A172 (cell line): ENCODE results near the gene DAGLB. TPM values are rescaled to one million over a fixed set of nuclear protein-coding genes. Genes with fewer than 3 reads are reported as not detected.
"Not testable (repeated sequence)": the region's sequence is repeated elsewhere in the genome, so short reads cannot be mapped to it uniquely, and the experiment has no call there.

Experiments used
- DNase-seq: peaks from one replicate; pipeline ENCODE4 v3.0.0-alpha.2; 2015; ENCODE audit warnings: low spot score
- total RNA-seq: library from RNA; depleted of rRNA; stranded (reverse); fragments of >200 nt; shearing (Covaris generic); gene quantifications from 2 replicates; pipeline ENCODE4 v1.2.3, GENCODE V29; 2014

The DAGLB gene
- total RNA-seq, 1 experiment from 2014 or later: 22.5 TPM

DNA sequence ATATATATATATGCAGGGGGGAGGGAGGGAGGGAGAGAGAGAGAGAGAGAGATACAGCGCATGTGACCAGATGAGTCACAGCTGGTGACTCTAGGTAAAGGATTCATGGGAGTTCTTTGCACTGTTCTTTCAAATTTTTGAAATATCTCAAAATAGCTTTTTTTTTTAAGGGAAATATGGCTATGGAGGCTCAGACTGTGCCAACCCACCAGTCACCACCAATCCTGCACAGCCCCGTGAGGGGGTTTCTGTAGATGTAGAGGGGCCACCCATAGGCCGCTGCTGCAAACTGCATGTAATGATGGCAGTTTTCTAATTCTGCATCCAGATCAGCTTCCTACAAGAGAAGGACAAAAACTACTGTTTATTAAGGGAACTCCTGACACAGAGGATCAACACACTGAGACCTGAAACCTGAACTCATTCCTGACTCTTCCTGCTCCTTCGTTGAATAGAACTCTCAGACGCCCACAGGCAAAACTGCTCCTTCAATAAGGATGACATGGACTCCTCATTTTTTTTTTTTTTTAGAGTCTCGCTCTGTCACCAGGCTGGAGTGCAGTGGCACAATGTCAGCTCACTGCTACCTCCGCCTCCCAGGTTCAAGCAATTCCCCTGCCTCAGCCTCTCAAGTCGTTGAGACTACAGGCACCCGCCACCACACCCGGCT, 17.3 kb downstream of the DAGLB start:
- DNase-seq: peak; percentile 62

DNA sequence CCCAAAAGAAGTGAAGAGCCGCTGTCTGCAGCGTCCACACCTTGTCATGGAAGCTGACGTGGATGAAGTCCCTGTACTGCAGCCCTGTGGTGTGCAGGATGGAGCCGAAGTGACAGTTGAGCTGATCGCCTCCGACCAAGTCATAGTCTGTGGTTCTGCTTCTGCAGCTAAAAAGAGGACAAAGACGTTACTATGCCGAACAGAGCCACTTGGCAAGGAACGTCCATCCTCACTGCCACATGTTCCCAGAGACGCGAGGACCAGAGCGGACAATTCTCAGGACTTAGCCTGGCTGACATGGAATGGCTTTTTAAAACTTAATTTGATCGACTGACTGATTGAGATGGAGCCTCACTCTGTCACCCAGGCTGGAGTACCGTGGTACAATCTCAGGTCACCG, 21.8 kb downstream of the DAGLB start:
- no peak for DNase-seq

DNA sequence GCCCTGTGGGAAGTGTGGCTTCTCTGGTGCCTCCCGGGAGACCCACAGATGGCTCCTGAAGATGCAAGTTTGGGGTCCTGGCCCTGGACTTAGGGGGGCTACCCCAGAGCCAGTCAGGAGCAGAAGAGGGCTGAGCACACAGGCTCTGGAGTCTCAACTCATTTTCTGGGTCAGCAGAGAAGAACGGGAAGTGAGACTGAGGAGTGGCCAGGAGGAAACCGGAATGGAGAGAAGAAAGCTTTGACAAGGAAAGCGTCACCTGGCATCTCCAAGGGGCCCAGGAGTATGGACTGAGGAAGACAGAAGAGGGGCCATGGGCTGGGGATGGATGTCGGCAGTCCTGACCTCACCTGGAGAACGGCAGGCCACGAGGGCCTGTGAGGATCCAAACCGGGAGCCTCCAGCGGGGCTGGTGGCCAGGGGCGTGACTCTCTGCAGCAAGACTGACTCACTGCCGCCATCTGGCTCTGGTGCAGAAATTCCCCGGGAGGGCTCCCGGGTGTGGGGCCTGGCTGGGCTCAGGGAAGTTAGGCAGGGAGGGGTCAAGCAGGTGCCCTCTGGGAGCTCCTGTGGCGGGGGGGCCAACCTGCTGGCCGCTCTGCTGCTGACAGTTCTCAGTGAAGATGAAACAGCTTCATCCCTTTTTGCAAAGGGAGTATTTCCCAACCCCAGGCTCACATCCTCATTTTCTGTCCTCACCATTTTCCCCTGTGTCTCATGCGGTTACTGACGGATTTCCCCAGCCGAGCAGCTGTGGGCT, 23.6 kb downstream of the DAGLB start:
- DNase-seq: peak; percentile 81

DNA sequence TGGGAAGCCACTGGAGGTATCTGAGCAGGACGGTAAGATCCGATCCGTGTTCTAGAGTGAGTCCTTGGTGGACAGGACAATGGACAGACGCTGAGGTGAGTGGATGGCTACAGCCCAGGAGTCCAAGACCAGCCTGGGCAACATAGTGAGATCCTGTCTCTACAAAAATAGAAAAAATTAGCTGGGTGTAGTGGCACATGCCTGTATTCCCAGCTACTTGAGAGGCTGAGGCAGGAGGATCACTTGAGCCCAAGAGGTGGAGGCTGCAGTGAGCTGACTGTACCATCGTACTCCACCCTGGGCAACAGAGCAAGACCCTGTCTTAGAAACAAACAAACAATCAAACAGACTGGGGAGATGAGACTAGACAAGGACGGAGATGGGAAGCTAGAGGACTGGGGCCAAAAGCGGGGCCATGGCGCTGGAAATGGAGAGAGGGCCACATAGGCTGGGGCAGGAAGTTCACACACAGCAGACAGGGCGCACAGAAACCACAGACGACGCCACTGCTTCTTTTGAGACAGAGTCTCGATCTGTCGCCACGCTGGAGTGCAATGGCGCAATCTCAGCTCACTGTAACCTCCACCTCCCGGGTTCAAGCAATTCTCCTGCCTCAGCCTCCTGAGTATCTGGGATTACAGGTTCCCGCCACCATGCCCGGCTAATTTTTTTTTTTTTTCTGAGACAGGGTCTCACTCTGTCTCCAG, 24.7 kb downstream of the DAGLB start:
- DNase-seq: no peak

DNA sequence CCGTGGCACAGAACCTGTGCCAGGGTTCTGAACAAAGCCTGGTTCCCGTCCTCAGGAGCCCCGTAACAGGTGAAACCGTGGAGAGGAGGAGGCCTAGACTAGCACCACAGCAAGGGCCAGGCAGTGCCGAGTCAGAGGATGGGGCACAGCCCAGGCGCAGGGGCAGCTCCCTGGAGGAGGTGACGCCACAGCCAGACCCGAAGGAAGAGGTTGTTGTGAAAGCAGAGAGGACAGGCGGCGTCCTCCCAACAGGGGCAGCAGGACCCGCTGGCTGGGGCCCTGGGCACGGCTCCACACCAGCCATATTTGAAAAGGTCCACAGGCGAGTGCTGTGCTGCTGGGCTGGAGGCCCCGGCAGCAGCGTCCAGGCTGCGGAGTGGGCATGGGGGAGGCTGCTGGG, 25.7 kb downstream of the DAGLB start:
- no peak for DNase-seq

DNA sequence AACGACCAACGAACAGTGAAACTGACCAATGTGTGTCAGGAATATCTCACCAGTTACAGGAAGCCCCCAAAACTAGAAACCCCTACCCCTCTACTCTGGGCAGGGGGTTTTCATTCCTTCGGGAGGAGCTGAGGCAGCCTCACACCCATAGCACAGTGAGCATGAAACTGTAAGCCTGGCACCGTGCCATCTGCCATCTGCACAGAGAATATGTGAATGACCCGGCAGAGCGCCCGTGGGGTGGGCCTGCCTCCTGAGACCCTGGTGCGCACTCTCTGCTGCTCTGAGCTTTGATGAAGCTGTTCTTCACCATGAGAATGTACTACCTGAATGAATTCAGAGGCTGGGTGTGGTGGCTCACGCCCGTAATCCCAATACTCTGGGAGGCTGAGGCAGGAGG, 27.1 kb downstream of the DAGLB start:
- no peak for DNase-seq

DNA sequence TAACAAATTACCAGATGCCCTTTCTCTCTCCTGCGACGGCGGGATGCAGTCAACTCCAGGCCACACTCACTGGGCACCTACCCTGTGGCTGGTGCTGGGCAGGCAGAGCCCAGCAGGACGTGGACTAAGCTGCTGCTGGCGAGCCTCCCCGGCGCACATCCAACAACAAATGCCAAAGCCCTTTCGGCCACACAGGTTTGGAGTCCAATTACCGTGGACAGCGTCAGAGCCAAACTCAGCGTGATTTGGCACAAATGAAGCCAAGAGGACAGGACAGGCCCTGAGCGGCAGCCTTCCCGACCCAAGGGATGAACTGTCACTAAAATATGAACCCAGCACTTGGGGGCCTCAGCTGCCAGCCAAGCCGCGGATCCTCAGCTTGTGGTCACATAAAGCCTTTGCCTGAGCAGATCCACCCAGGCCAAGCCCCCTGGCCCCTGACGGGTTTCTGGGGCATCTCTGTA, 28.4 kb downstream of the DAGLB start:
- peak; percentile 94 for DNase-seq

DNA sequence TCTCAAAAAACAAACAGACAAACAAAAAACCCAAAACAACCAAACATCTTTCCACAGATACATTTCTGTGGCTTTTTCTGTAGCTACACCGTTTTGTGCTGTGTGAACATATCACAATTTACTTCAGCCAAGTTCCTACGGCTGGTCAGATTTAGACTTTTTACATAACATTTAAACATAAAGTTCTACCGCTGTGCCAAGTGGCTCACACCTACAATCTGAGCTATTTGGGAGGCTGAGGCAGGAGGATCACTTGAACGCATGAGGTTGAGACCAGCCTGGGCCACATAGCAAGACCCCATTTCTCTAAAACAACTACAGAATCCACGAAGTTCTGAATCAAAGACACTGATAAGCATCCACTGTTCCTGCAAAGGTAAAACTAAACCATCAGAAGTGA, 30.3 kb downstream of the DAGLB start:
- DNase-seq: no peak

DNA sequence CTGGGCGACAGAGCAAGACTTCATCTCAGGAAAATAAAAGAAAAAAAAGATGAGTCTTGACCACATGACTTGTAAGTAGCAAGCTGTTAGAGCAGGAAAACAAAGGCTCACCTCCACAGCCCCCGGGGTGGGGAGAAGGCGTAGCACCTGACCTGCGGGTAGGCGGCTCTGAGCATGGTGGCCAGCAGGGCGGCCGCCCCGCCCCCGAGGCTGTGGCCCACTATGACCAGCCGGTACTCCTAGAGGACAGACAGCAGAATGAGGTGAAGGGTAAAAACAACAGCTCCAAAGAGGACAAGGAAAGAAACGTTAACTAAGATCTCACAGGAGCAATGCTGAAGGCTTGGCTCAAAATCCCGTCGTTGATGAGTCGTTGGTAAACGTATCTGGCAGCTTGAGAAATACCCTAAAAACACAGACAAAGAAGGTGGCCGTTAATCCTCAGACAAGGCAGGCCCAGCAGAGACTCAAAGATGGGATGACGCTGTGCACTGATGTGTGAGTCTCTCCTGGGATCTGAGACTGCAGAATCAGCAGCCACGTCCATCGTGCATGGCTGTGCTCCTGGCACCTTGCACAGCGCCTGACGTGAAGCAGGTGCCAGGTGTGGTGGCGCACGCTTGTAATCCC, 31.1 kb downstream of the DAGLB start:
- peak; percentile 66 for DNase-seq

DNA sequence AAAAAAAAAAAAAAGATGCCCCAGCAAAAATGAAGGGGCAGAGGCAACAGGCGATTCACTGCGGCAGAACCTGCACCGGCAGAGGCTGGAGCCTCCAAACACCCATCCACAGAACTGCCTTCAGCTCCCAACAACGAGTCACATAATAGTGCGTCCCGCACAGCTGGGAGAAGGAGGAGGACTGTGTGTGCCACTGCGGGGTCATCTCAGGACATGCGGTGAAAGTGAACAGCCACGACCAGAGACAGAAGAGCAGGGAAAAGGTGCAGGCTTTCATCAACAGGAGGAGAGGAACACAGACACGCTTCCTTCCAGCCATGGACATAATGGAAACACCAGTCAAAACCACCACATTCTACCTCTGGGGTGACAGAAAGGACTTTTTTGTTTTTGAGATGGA, 34.1 kb downstream of the DAGLB start:
- no peak for DNase-seq

DNA sequence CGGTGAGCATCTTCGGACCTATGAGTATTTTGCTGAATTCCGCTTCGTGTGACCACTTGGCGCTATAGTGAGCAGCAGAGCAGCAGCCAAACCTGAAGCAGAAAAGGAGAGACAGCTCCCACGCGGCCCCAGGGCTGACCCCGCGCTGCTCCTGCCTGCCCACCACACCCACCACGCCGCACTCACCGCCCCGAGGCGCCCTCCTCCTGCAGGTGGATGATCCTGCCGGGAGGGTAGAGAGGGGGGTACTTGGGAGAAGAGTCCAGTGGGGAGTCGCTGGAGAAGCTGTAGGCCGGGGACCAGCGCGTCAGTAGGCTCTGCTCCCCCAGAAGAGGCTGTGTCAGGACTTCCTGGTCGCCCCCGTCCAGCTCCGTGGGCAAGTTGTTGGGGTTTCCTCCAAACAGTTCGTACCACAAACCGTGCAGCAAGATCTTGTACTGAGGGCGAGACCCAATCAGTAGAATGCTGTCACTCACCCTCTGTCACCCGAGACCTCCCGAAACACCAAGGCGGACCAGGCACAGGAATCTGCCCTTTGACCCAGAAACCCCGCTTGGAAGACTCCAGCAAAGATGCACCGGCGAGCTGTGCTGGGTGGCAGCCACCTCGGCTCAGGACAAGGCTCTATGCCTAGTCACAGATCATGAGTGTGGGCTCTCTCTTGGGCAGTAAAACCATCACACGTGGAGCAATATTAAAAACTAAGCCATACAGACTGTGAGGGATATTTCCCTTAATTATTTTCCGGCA, 37.6 kb downstream of the DAGLB start:
- no peak for DNase-seq

DNA sequence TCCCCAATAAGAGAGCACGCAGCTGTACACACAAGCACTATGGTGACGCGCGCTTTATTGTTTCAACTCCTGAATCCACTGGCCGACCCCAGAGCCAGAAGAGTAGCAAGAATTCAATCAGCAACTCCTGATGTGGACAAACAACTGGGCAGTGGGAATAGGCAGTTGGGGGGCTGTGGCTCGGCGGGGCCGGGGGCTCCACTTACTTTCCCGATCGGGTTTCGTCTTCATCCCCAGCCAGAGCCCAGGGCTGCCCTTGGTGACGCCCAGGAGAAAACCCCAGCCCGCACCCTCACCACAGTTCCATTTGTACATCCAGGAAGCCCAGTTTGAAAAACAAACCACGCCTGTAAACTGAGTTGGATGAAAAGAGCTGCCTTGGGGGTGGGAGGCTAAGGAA, 38.7 kb downstream of the DAGLB start:
- no peak for DNase-seq

DNA sequence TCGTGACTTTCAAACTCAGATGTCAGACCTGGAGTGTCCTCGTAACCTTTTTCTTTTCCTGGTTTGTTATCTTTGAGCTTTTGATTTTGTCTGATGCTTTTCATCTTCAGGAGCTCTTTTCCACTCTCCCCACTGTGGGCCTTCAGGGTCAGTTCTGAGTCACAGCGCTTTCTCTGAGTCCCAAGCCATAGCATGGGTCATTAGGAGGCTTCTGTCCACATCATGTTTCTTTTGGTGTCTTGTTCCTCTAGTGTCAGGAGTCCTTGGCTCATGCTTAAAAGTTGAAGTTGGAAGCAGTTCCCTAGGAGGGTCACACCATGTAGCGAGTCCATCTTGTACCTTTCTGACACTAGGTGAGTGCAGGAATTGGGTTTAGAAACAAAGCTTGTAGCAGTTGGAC, 40.3 kb downstream of the DAGLB start:
- DNase-seq: no peak

DNA sequence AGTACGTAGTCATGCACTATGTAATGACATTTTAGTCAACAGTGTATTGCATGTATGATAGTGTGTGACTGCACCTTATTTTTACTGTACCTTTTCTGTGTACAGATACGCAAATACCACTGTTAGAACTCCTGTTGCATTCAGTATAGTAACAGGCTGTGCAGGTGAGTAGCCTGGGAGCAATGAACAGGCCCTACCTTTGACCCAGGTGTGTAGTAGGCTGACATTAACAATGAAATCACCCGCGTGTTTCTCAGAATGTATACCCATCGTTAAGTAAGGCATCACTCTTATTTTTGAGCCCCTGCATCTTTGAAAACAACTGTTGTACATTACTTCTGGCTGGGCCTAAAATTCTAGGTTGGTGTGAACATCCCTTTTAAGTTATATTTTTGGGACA, 41.6 kb downstream of the DAGLB start:
- no peak for DNase-seq

DNA sequence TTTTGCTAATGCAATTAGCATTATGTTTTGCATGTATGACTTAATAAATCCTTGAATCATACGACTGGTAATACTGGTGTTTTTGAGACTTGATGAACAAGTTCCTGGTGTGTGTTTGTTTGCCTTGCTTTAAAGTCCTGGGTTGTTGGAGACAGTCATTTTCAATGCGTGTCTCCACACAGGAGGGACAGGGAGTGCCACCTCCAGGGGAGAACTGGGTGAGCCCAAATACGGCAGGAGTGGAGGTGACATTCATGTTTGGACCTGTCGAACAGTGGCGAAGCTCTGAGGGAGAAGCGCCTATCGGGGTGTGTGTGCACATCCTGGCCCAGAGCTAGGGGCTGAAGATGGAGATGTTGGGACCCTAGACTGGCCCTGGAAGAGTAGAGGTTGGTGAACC, 43.8 kb downstream of the DAGLB start:
- DNase-seq: no peak

DNA sequence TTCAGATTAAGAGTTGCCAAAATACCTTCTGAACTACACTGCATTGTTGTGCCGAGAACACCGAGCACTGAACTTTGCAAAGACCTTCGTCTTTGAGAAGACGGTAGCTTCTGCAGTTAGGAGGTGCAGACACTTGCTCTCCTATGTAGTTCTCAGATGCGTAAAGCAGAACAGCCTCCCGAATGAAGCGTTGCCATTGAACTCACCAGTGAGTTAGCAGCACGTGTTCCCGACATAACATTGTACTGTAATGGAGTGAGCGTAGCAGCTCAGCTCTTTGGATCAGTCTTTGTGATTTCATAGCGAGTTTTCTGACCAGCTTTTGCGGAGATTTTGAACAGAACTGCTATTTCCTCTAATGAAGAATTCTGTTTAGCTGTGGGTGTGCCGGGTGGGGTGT, 45.0 kb downstream of the DAGLB start:
- no peak for DNase-seq

DNA sequence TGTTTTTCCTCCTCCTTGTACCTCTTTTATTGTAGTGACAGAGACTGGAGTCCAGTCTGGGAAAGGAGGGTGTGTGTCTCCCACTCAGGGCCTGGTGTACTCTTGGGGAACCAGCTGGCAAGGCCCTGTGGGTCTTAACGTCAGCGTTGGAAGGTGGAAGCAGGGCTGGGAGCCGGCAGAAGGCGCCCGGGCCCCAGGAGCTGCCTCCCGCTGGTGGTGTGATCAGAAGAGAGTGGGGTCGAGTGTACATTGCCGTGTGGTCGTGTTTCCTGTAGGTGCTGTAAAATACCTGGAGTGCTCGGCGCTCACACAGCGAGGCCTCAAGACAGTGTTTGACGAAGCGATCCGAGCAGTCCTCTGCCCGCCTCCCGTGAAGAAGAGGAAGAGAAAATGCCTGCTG, 45.7 kb downstream of the DAGLB start:
- no peak for DNase-seq

DNA sequence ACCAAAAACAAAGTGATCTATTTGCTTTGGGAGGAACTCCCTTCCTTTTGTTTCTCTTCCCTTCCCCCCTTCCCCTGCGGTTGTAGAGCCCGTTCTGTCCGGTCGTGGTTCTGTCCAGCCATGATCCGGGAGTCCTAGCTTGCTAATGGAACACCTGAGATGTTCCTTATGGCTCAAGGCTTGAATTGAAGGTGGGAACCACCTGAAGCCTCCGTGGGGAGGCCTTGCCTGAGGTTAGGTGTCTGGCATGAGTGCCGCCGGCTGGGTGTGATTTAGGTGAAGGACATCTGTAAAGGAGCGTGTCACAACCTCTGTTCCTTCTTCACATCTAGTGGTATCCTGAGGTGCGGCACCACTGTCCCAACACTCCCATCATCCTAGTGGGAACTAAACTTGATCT, 46.2 kb downstream of the DAGLB start:
- no peak for DNase-seq

DNA sequence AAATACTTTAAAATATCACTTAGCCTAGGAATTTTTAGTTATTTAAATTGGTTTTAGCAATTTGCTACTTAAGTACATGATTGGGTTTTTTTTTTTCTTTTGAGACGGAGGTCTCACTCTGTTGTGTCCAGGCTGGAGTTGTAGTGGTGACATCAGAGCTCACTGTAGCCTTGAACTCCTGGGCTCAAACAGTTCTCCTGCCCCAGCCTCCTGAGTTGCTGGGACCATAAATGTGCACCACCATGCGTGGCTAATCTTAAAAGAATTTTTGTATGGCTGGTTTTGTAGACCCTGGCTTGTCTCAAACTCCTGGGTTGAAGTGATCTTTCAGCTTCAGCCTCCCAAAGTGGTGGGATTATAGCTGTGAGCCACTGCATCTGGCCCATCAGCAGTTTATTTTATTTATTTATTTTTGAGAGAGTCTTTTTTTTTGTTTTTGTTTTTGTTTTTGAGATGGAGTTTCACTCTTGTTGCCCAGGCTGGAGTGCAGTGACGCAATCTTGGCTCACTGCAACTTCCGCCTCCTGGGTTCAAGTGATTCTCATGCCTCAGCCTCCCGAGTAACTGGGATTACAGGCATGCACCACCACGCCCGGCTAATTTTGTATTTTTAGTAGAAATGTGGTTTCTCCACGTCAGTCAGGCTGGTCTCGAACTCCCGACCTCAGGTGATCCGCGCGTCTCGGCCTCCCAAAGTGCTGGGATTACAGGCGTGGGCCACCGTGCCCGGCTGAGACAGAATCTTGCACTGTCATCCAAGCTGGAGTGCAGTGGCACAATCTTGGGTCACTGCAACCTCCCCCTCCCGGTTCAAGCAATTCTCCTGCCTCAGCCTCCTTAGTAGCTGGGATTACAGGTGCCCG, 47.3 kb downstream of the DAGLB start:
- not testable (repeated sequence) for DNase-seq

DNA sequence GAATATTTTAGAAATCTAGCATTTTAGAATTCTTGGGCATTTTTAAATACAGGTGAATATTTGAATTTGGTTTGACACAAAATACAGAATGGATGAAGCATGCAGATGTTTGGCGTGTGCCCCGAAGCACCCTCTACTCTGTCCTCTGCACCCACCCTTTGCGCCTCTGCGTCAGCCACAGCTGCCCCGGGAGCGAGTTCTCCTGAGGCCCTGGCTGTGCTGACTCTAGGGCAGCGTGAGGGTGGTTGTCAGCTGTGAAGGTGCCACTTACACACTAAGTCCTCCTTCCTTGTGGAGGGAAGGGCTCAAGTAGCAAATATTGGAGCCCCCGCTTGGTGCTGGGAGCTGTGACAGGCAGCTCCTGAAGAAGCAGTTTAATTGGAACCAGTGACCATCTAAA, 48.4 kb downstream of the DAGLB start:
- DNase-seq: no peak

DNA sequence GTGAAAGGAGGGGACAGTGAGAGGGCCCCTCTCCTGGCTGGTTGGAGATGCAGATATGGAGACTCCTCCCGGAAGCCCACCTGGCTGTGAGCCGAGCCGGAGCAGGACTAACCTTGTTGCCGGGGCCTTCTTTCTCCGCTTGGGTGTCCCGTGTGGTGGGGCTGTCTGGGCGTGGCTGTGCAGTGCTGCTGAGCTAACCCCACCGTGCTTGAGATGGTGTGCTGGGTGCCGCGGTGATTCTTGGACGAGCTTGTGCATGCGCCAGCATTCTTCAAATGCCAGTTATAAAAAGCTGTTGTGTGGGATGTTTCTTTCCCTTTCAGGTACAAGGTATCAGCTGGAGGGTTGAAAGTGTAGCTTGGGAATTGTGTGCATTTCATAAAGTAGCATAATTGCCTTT, 48.8 kb downstream of the DAGLB start:
- DNase-seq: peak; percentile 57
